WERI-Rb-1 (cell line): Measurements from ENCODE around the gene CNIH2.

Source experiments
- DNase-seq: peaks from one replicate; pipeline ENCODE4 v3.0.0-alpha.2; 2020
- H3K27ac ChIP-seq: fragments of 250-450 bp; sonication (Bioruptor Pico); 2 replicates; pipeline ENCODE4 v1.5.1; 2020; ENCODE audit warnings: mild to moderate bottlenecking, moderate library complexity
- H3K27me3 ChIP-seq: fragments of 250-450 bp; sonication (Bioruptor Pico); 2 replicates; pipeline ENCODE4 v1.5.1; 2021; ENCODE audit warnings: mild to moderate bottlenecking, low read depth, moderate library complexity; ENCODE audit not compliant: insufficient read depth, severe bottlenecking
- H3K36me3 ChIP-seq: fragments of 250-450 bp; sonication (Bioruptor Pico); 2 replicates; pipeline ENCODE4 v1.5.1; 2020; ENCODE audit warnings: mild to moderate bottlenecking, moderate library complexity
- H3K4me3 ChIP-seq: 2 replicates; pipeline ENCODE4 v1.5.1; 2011; ENCODE audit warnings: low read depth, mild to moderate bottlenecking, control low read depth, low read length
- H3K9me3 ChIP-seq: fragments of 250-450 bp; sonication (Bioruptor Pico); 2 replicates; pipeline ENCODE4 v1.5.1; 2021; ENCODE audit warnings: mild to moderate bottlenecking, moderate library complexity; ENCODE audit not compliant: severe bottlenecking
- TF ChIP-seq, protein P1 (sequence below): IDR thresholded peaks from 2 replicates; pipeline ENCODE4 v1.5.1; 2011; ENCODE audit warnings: low read depth, mild to moderate bottlenecking, control low read depth, inconsistent platforms, low read length

Gene CNIH2

DNA sequence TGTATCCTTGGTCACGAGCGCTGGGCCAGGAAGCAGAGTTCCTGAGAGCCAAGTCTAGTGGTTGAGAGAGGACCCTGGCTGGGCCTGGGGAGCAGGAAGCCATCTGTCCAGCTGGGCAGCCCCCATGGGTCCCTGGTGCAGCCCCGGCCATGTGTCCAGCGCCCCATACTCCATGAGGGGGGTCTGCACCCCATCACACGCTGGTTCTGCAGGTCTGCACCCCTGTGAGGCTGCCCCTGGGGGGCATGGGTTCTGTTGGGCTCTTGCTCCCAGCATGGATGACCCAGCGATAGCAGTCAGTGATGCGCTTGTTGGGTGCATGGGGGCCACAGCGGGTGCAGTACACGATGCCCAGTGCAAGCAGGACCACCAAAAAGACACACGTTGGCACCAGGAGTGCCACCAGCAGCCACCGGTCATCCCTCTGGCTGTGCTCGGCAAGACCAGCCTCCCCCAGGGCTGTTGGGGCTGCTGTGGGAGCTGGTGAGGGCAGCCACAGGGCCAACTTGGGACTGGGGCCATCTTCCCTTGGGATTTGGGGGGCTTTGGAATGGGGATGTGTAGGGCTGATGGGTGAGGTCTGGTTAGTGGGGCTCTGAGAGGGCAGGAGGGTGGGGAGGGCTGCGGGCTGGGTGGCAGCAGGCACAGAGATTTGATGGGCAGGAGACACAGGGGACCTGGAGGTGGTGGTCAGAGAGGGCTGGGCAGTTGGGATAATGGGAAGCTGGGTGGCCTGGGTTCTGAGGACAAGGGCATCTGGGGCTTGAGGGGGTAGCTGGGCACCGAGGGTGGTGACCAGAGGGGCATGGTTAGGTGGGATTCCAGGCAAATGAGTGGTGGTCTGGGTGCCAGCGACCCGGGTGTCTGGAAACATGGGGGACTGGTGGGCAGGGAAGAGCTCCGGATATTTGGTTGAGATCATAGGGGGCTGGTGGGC is 36.9 kb downstream of the CNIH2 start:
- TF ChIP-seq, protein P1, sequence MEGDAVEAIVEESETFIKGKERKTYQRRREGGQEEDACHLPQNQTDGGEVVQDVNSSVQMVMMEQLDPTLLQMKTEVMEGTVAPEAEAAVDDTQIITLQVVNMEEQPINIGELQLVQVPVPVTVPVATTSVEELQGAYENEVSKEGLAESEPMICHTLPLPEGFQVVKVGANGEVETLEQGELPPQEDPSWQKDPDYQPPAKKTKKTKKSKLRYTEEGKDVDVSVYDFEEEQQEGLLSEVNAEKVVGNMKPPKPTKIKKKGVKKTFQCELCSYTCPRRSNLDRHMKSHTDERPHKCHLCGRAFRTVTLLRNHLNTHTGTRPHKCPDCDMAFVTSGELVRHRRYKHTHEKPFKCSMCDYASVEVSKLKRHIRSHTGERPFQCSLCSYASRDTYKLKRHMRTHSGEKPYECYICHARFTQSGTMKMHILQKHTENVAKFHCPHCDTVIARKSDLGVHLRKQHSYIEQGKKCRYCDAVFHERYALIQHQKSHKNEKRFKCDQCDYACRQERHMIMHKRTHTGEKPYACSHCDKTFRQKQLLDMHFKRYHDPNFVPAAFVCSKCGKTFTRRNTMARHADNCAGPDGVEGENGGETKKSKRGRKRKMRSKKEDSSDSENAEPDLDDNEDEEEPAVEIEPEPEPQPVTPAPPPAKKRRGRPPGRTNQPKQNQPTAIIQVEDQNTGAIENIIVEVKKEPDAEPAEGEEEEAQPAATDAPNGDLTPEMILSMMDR: no peak
- Histone ChIP-seq H3K9me3 (no peaks in the 10 kb centered on the region), H3K27ac (no peak overlapping the region; the same call in 1 of the 2 replicates), H3K36me3 (no peaks in the 10 kb centered on the region), H3K27me3 (no peaks in the 10 kb centered on the region), H3K4me3 (no peak overlapping the region)
- no peak for DNase-seq

- H3K4me3 ChIP-seq: no peak overlapping the region
- peaks cover 3% of the 10 kb centered on the region for H3K9me3 ChIP-seq
- TF ChIP-seq, protein P1: no peak
- no peak for DNase-seq
- H3K36me3 ChIP-seq: no peaks in the 10 kb centered on the region
- no peaks in the 10 kb centered on the region for H3K27me3 ChIP-seq
- H3K27ac ChIP-seq: no peak overlapping the region
Observed at GRCh38 chr11:66315498-66315885, 37.5 kb downstream of the CNIH2 start.

GRCh38 chr11:66315921-66316811 is 38.2 kb downstream of the CNIH2 start:
- no peaks in the 10 kb centered on the region for H3K27me3 ChIP-seq
- no peaks in the 10 kb centered on the region for H3K36me3 ChIP-seq
- DNase-seq: no peak
- peaks cover 3% of the 10 kb centered on the region for H3K9me3 ChIP-seq
- no peak overlapping the region for H3K27ac ChIP-seq
- no peak overlapping the region for H3K4me3 ChIP-seq
- TF ChIP-seq, protein P1: no peak

DNA sequence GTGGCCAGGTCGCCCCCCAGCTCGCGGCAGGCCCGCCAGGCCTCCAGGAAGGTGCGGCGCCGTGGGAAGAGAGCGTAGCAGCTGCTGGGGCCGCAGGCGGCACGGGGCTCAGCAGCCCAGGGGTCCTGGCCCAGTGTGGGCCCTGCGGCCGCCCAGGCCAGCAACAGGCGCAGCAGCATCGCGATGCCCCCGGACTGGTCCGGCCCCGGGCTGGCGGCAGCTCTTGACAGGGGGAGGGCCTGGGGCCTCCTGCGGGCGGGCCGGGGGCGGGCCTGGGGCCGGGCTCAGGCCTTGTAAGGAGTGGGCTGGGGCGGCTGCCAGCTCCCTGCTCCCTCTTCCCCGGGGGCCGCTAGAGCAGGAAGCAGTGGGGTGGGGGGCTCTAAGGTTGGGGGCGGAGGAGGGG is 38.9 kb downstream of the CNIH2 start, which contains the start of gene CD248:
Gene CD248 (minus strand): TSS at position 196 of the 403 bp plus-strand sequence. CDS start 17 bp downstream, at position 179.
- no peaks in the 10 kb centered on the region for H3K36me3 ChIP-seq
- no peak for DNase-seq
- H3K4me3 ChIP-seq: no peak within 1 kb of the TSS
- H3K9me3 ChIP-seq: peaks cover 3% of the 10 kb centered on the region
- no peaks in the 10 kb centered on the region for H3K27me3 ChIP-seq
- TF ChIP-seq, protein P1: no peak
- H3K27ac ChIP-seq: peak within 1 kb of the TSS; percentile 49

GRCh38 chr11:66317322-66317722 is 39.3 kb downstream of the CNIH2 start:
- peaks cover 3% of the 10 kb centered on the region for H3K9me3 ChIP-seq
- H3K27ac ChIP-seq: peak overlapping the region; percentile 49
- no peak for DNase-seq
- no peaks in the 10 kb centered on the region for H3K36me3 ChIP-seq
- no peaks in the 10 kb centered on the region for H3K27me3 ChIP-seq
- TF ChIP-seq, protein P1: no peak
- no peak overlapping the region for H3K4me3 ChIP-seq
